HepG2 (cell line): ENCODE results near the gene TEX48. TPM values are rescaled to one million over a fixed set of nuclear protein-coding genes. Genes with fewer than 3 reads are reported as not detected.

Experiments used
- ARHGAP35 ChIP-seq: sonication (generic); formaldehyde crosslinking; IDR thresholded peaks from 2 replicates; pipeline ENCODE4 v1.9.0; 2022; ENCODE audit warnings: mild to moderate bottlenecking, inconsistent platforms, moderate library complexity, missing genetic modification reagents, borderline replicate concordance
- DNMT3B ChIP-seq: conservative IDR thresholded peaks from 2 replicates; pipeline ENCODE4 v1.6.1; 2016; ENCODE audit warnings: missing biosample characterization, control low read depth
- FOXA1 ChIP-seq, 2 experiments: fragments of 450-650 bp in 1 of 2; sonication (generic) in 1 of 2; formaldehyde crosslinking in 1 of 2; IDR thresholded peaks; 2 replicates each; pipeline versions ENCODE4 v1.4.0 to v1.6.1; 2016 to 2020; ENCODE audit warnings: missing genetic modification reagents in 1 of 2
- KAT2B ChIP-seq: fragments of 150-350 bp; IDR thresholded peaks from 2 replicates; pipeline ENCODE4 v1.6.1; 2014; ENCODE audit warnings: low read depth, low read length, borderline replicate concordance
- NFRKB ChIP-seq: fragments of 450-650 bp; IDR thresholded peaks from 2 replicates; pipeline ENCODE4 v1.6.1; 2017
- NR2F1 ChIP-seq, 2 experiments: fragments of 450-650 bp in 1 of 2; formaldehyde crosslinking in 1 of 2; IDR thresholded peaks; 2 replicates each; pipeline versions ENCODE4 v1.5.0 to v1.6.1; 2016 to 2020; ENCODE audit warnings: mild to moderate bottlenecking in 1 of 2, missing compliant biosample characterization in 1 of 2, missing genetic modification reagents in 1 of 2, moderate library complexity in 1 of 2
- PCBP2 ChIP-seq: fragments of 200-400 bp; formaldehyde crosslinking; optimal IDR thresholded peaks from 2 replicates; pipeline ENCODE3; 2018; ENCODE audit warnings: low read length, low read depth; ENCODE audit not compliant: poor library complexity, severe bottlenecking
- SP5 ChIP-seq: IDR thresholded peaks from 2 replicates; pipeline ENCODE4 v1.6.1; 2016; ENCODE audit warnings: low read depth, borderline replicate concordance
- SSRP1 ChIP-seq: IDR thresholded peaks from 2 replicates; pipeline ENCODE4 v1.6.1; 2016; ENCODE audit warnings: control low read depth
- ZNF510 ChIP-seq: sonication (generic); formaldehyde crosslinking; IDR thresholded peaks from 2 replicates; pipeline ENCODE4 v1.4.0; 2020; ENCODE audit warnings: low read depth, mild to moderate bottlenecking, missing genetic modification reagents
- ZNF556 ChIP-seq: sonication (generic); formaldehyde crosslinking; IDR thresholded peaks from 2 replicates; pipeline ENCODE4 v1.4.0; 2020; ENCODE audit warnings: mild to moderate bottlenecking, missing genetic modification reagents, borderline replicate concordance
- ZNF644 ChIP-seq: IDR thresholded peaks from 2 replicates; pipeline ENCODE4 v1.6.1; 2016; ENCODE audit warnings: low read depth
- ZNF788 ChIP-seq: sonication (generic); formaldehyde crosslinking; IDR thresholded peaks from 2 replicates; pipeline ENCODE4 v1.5.0; 2020; ENCODE audit warnings: mild to moderate bottlenecking, missing genetic modification reagents, borderline replicate concordance
- polyA plus RNA-seq, 8 experiments: library from polyadenylated mRNA; depleted of rRNA in 3 of 8; stranded (reverse) in 7 of 8; unstranded in 1 of 8; fragments of >200 nt; fragmentation: Illumina TruSeq in 4 of 8; extraction: Trizol in 4 of 8; gene quantifications; 2 replicates each; pipeline versions ENCODE4 v1.2.1 to v1.2.3, GENCODE V29; 2011 to 2016; ENCODE audit warnings: low read depth in 4 of 8, missing spikeins in 1 of 8, mixed read lengths in 1 of 8; ENCODE audit not compliant: insufficient read depth in 1 of 8
- total RNA-seq, 5 experiments: library from RNA; depleted of rRNA; stranded (reverse); fragments of >200 nt; fragmentation: Illumina TruSeq; extraction: Trizol; gene quantifications; 2 replicates each; pipeline ENCODE4 v1.2.3, GENCODE V29; 2016; ENCODE audit warnings: low read depth in 1 of 5
- TF ChIP-seq, protein P1 (sequence below): sonication (generic); formaldehyde crosslinking; IDR thresholded peaks from 2 replicates; pipeline ENCODE4 v1.4.0; 2020; ENCODE audit warnings: mild to moderate bottlenecking, missing genetic modification reagents
- TF ChIP-seq, protein P2 (sequence below): IDR thresholded peaks from 2 replicates; pipeline ENCODE4 v1.6.1; 2016; ENCODE audit warnings: missing compliant biosample characterization, missing genetic modification reagents, borderline replicate concordance

The TEX48 gene
- total and polyA plus RNA-seq, 2 of the 13 experiments (the other 11 are each of a cell fraction or from before 2014, with no cell fraction given): not detected

DNA sequence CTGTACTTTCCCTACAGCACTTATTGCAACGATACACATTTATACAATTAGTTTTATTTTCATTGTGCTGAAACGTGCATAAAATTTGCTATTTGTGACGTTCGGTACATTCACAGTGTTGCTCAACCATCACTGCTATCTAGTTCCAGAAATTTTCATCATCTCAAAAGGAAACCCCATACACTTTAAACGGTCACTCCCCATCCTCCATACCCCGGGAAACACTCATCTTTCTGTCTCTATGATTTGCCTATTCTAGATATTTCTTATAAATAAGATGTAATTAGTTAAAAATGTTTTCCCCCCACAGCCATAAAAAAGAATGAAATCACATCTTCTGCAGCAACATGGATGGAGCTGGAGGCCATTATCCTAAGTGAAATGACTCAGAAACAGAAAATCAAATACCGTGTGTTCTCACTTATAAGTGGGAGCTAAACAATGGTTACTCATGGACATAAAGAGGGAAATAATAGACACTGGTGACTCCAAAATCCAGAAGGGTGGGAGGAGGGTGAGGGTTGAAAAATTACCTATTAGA is 40.2 kb upstream of the TEX48 start (continued):
- no peak for TF ChIP-seq ZNF788 (CRISPR knock-in tag)
- TF ChIP-seq SSRP1: 0 out of 2 replicates have a peak, but pooled peaks have one; percentile 7
- 0 out of 2 replicates have a peak, but pooled peaks have one; percentile 0 for TF ChIP-seq DNMT3B (CRISPR knock-in tag)
- TF ChIP-seq ZNF644 (CRISPR knock-in tag): no peak
- peak; percentile 3; the same call in 1 of the 2 replicates for TF ChIP-seq ZNF556 (CRISPR knock-in tag)
- TF ChIP-seq NR2F1 (CRISPR knock-in tag; IDR thresholded peaks at IDR 0.05): no peak
- no peak for TF ChIP-seq ARHGAP35 (CRISPR knock-in tag)
- no peak for TF ChIP-seq NFRKB
- TF ChIP-seq ZNF510 (CRISPR knock-in tag): 0 out of 2 replicates have a peak, but pooled peaks have one; percentile 10
- TF ChIP-seq, protein P1, sequence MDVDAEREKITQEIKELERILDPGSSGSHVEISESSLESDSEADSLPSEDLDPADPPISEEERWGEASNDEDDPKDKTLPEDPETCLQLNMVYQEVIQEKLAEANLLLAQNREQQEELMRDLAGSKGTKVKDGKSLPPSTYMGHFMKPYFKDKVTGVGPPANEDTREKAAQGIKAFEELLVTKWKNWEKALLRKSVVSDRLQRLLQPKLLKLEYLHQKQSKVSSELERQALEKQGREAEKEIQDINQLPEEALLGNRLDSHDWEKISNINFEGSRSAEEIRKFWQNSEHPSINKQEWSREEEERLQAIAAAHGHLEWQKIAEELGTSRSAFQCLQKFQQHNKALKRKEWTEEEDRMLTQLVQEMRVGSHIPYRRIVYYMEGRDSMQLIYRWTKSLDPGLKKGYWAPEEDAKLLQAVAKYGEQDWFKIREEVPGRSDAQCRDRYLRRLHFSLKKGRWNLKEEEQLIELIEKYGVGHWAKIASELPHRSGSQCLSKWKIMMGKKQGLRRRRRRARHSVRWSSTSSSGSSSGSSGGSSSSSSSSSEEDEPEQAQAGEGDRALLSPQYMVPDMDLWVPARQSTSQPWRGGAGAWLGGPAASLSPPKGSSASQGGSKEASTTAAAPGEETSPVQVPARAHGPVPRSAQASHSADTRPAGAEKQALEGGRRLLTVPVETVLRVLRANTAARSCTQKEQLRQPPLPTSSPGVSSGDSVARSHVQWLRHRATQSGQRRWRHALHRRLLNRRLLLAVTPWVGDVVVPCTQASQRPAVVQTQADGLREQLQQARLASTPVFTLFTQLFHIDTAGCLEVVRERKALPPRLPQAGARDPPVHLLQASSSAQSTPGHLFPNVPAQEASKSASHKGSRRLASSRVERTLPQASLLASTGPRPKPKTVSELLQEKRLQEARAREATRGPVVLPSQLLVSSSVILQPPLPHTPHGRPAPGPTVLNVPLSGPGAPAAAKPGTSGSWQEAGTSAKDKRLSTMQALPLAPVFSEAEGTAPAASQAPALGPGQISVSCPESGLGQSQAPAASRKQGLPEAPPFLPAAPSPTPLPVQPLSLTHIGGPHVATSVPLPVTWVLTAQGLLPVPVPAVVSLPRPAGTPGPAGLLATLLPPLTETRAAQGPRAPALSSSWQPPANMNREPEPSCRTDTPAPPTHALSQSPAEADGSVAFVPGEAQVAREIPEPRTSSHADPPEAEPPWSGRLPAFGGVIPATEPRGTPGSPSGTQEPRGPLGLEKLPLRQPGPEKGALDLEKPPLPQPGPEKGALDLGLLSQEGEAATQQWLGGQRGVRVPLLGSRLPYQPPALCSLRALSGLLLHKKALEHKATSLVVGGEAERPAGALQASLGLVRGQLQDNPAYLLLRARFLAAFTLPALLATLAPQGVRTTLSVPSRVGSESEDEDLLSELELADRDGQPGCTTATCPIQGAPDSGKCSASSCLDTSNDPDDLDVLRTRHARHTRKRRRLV (CRISPR knock-in tag): no peak
- TF ChIP-seq, protein P2, sequence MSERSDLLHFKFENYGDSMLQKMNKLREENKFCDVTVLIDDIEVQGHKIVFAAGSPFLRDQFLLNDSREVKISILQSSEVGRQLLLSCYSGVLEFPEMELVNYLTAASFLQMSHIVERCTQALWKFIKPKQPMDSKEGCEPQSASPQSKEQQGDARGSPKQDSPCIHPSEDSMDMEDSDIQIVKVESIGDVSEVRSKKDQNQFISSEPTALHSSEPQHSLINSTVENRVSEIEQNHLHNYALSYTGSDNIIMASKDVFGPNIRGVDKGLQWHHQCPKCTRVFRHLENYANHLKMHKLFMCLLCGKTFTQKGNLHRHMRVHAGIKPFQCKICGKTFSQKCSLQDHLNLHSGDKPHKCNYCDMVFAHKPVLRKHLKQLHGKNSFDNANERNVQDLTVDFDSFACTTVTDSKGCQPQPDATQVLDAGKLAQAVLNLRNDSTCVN: no peak
- TF ChIP-seq SP5 (CRISPR knock-in tag): no peak
- TF ChIP-seq KAT2B: no peak
- TF ChIP-seq FOXA1 (IDR thresholded peaks at IDR 0.05): no peak
- no peak for TF ChIP-seq FOXA1 (CRISPR knock-in tag; IDR thresholded peaks at IDR 0.05)
- no peak for TF ChIP-seq PCBP2
